GM12878 (cell line): ENCODE measurements around the gene HMCN2. TPM values are rescaled to one million over a fixed set of nuclear protein-coding genes. Genes with fewer than 3 reads are reported as not detected.

Experiments
- ATAC-seq: fragments of 200-7000 bp; cut with Tn5 transposase; 3 replicates; pipeline ENCODE4 v1.9.1; 2020; ENCODE audit warnings: mild to moderate bottlenecking, moderate library complexity
- BruUV-seq: library from RNA; stranded (reverse); fragments of 400-500 nt; replicated peaks from 2 replicates; lab custom pipeline; 2021; lab: Mats Ljungman, UMichigan
- CTCF ChIA-PET: fragments of 300-600 bp; sonication (Branson Sonifier 250); formaldehyde crosslinking; extraction: SDS; loops from one replicate; lab custom pipeline; 2021; ENCODE audit warnings: inconsistent platforms; lab: Yijun Ruan, JAX
- POLR2A ChIA-PET: fragments of 350-600 bp; formaldehyde crosslinking; extraction: SDS; loops from one replicate; lab custom pipeline; 2021; ENCODE audit warnings: inconsistent platforms; lab: Charles Lee
- RAD21 ChIA-PET: fragments of 300-600 bp; sonication (Branson Sonifier 250); formaldehyde crosslinking; loops from one replicate; lab custom pipeline; 2023; ENCODE audit warnings: antibody characterized with exemption; ENCODE audit not compliant: unreplicated experiment; lab: Charles Lee
- SMC1A ChIA-PET: fragments of 300-600 bp; sonication (Branson Sonifier 250); formaldehyde crosslinking; loops from one replicate; lab custom pipeline; 2023; ENCODE audit not compliant: unreplicated experiment, uncharacterized antibody; lab: Charles Lee
- DNase-seq: peaks from one replicate; pipeline ENCODE4 v3.0.0-alpha.2; 2011; ENCODE audit warnings: low read depth, low spot score
- FAIRE-seq: peaks from 3 replicates; lab custom pipeline; 2011; peaks lifted over from hg19 to GRCh38; lab: Jason Lieb, UNC
- H2AFZ ChIP-seq: 2 replicates; pipeline ENCODE4 v1.6.0; 2011; ENCODE audit warnings: low read depth, low read length, control low read depth; ENCODE audit not compliant: control insufficient read depth
- H3K27ac ChIP-seq: 2 replicates; pipeline ENCODE4 v1.5.1; 2011; ENCODE audit warnings: control low read depth; ENCODE audit not compliant: control insufficient read depth, insufficient read depth
- H3K27me3 ChIP-seq, 2 experiments: replicated peaks in 1 of 2; 2 replicates each; pipeline versions ENCODE4 v1.6.0 to v1.6.1; 2011; ENCODE audit warnings: low read length in 1 of 2; ENCODE audit not compliant: control insufficient read depth in 2 of 2, insufficient read depth in 2 of 2
- H3K36me3 ChIP-seq, 2 experiments: 2 replicates each; pipeline ENCODE4 v1.5.1; 2011; ENCODE audit warnings: low read length in 1 of 2; ENCODE audit not compliant: control insufficient read depth in 2 of 2, insufficient read depth in 2 of 2
- H3K4me1 ChIP-seq: 2 replicates; pipeline ENCODE4 v1.6.1; 2011; ENCODE audit warnings: mild to moderate bottlenecking, low read length, moderate library complexity, mixed read lengths; ENCODE audit not compliant: control insufficient read depth, insufficient read depth
- H3K4me2 ChIP-seq: 2 replicates; pipeline ENCODE4 v1.6.0; 2011; ENCODE audit warnings: control low read depth; ENCODE audit not compliant: control insufficient read depth, insufficient read depth
- H3K4me3 ChIP-seq: fragments of 200-600 bp; sonication (generic); 2 replicates; pipeline ENCODE4 v1.5.1; 2016
- H3K79me2 ChIP-seq: 2 replicates; pipeline ENCODE4 v1.6.0; 2011; ENCODE audit warnings: low read length; ENCODE audit not compliant: control insufficient read depth, insufficient read depth
- H3K9ac ChIP-seq: 2 replicates; pipeline ENCODE4 v1.8.0; 2011; ENCODE audit warnings: low read length, control low read depth, mixed read lengths; ENCODE audit not compliant: control insufficient read depth, insufficient read depth
- H3K9me3 ChIP-seq: replicated peaks from 3 replicates; pipeline ENCODE4 v1.5.1; 2011; ENCODE audit warnings: mild to moderate bottlenecking, low read length; ENCODE audit not compliant: control insufficient read depth, insufficient read depth
- H4K20me1 ChIP-seq: 2 replicates; pipeline ENCODE4 v1.6.0; 2011; ENCODE audit not compliant: control insufficient read depth, insufficient read depth
- CBX3 ChIP-seq: fragments of 200-600 bp; sonication (generic); IDR thresholded peaks from 2 replicates; pipeline ENCODE4 v1.6.1; 2016; ENCODE audit warnings: low read depth, borderline replicate concordance
- E4F1 ChIP-seq: fragments of 450-650 bp; IDR thresholded peaks from 2 replicates; pipeline ENCODE4 v1.6.1; 2018; ENCODE audit warnings: borderline replicate concordance, mild to moderate bottlenecking; ENCODE audit not compliant: partially characterized antibody
- HDGF ChIP-seq: fragments of 450-650 bp; IDR thresholded peaks from 2 replicates; pipeline ENCODE4 v1.6.1; 2016; ENCODE audit warnings: antibody characterized with exemption
- NFYB ChIP-seq: IDR thresholded peaks from 2 replicates; pipeline ENCODE4 v1.6.1; 2011; ENCODE audit warnings: low read depth, mild to moderate bottlenecking, low read length, improper control_type of control experiment, moderate library complexity; ENCODE audit not compliant: insufficient read depth
- PAX8 ChIP-seq: fragments of 450-650 bp; IDR thresholded peaks from 2 replicates; pipeline ENCODE4 v1.6.1; 2017; ENCODE audit warnings: mild to moderate bottlenecking, moderate library complexity
- TCF12 ChIP-seq: IDR thresholded peaks from 2 replicates; pipeline ENCODE4 v1.6.1; 2011; ENCODE audit warnings: low read depth, mild to moderate bottlenecking, low read length
- YY1 ChIP-seq: IDR thresholded peaks from 2 replicates; pipeline ENCODE4 v1.6.1; 2011; ENCODE audit warnings: low read depth, mild to moderate bottlenecking, low read length
- WGBS: methylation state at CpG from one replicate; pipeline ENCODE4 v1.1.6; 2016; ENCODE audit warnings: low lambda C conversion rate; ENCODE audit not compliant: insufficient replicate concordance, insufficient coverage; ENCODE audit errors: missing lambda C conversion rate; 5-methylcytosine and 5-hydroxymethylcytosine counted together
- in situ Hi-C: fragments of 300-500 bp; cut with MboI; formaldehyde crosslinking; loops from 9 replicates; pipeline ENCODE4 v1.14.3; 2018; ENCODE audit warnings: mixed read lengths
- intact Hi-C: fragments of 100-400 bp; cut with micrococcal nuclease; formaldehyde crosslinking; loops from one replicate; pipeline ENCODE4 v1.14.2; 2022; ENCODE audit not compliant: unreplicated experiment
- polyA plus RNA-seq, 11 experiments: library from polyadenylated mRNA; depleted of rRNA in 4 of 11; unstranded in 6 of 11; stranded (reverse) in 5 of 11; fragments of >200 nt; fragmentation: Nextera tagmentation in 4 of 11; fragmentation: Illumina TruSeq in 1 of 11; extraction: Ambion mirVana in 4 of 11; extraction: Trizol in 1 of 11; gene quantifications; 1 replicate in 1 of 11; 2 replicates in 10 of 11; pipeline versions ENCODE4 v1.2.1 to v1.2.3, GENCODE V29; 2011 to 2016; ENCODE audit warnings: inconsistent platforms in 2 of 11, missing spikeins in 2 of 11, low read depth in 1 of 11
- total RNA-seq, 4 experiments: library from RNA; depleted of rRNA in 3 of 4; stranded (reverse); fragments of >200 nt in 3 of 4; fragmentation: Illumina TruSeq in 1 of 4; extraction: Trizol in 1 of 4; gene quantifications; 2 replicates each; pipeline versions ENCODE4 v1.2.1 to v1.2.3, GENCODE V29; 2013 to 2021
- TF ChIP-seq, protein P1 (sequence below): IDR thresholded peaks from 2 replicates; pipeline ENCODE4 v1.6.1; 2012; ENCODE audit warnings: low read depth, low read length, improper control_type of control experiment

The HMCN2 gene
- total and polyA plus RNA-seq, 10 of the 15 experiments (the other 5 are each of a cell fraction or from before 2014, with no cell fraction given): 0.04 TPM; not detected in 9

GRCh38 chr9:130328349-130328801, 62.8 kb downstream of the HMCN2 start:
- no peaks in the 10 kb centered on the region for H3K36me3 ChIP-seq
- SMC1A ChIA-PET: no interaction called here
- in situ Hi-C loops (no loop called here), intact Hi-C loops (no loop called here)
- no peak for TF ChIP-seq PAX8
- no peak for TF ChIP-seq CBX3
- TF ChIP-seq E4F1: no peak
- no peak for TF ChIP-seq YY1
- no peak for TF ChIP-seq TCF12
- no peak for TF ChIP-seq HDGF
- no peak for TF ChIP-seq NFYB
- TF ChIP-seq, protein P1, sequence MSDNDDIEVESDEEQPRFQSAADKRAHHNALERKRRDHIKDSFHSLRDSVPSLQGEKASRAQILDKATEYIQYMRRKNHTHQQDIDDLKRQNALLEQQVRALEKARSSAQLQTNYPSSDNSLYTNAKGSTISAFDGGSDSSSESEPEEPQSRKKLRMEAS: no peak
- no peak overlapping the region for H3K27ac ChIP-seq
- H4K20me1 ChIP-seq: no peaks in the 10 kb centered on the region
- ATAC-seq: no peak
- no peak for DNase-seq
- POLR2A ChIA-PET: no interaction called here
- RAD21 ChIA-PET: no interaction called here
- H3K9me3 ChIP-seq: no peaks in the 10 kb centered on the region
- peaks cover 0 to under 1% of the 10 kb centered on the region in 2 experiments; a peak in 2 of 4 replicates for H3K27me3 ChIP-seq
- H3K9ac ChIP-seq: no peak overlapping the region
- H2AFZ ChIP-seq: no peak overlapping the region
- no TSS peak for BruUV-seq
- H3K4me3 ChIP-seq: no peak overlapping the region
- CTCF ChIA-PET: no interaction called here
- H3K4me2 ChIP-seq: no peak overlapping the region
- no peak for FAIRE-seq
- H3K4me1 ChIP-seq: no peaks in the 10 kb centered on the region
- 35% methylated on average over 15 of the region's 15 CpGs for WGBS
- no peaks in the 10 kb centered on the region for H3K79me2 ChIP-seq
